Type B pancreatic cell (in vitro differentiated cells): ENCODE data around the gene SLC36A2. TPM values are rescaled to one million over a fixed set of nuclear protein-coding genes. Genes with fewer than 3 reads are reported as not detected.

Source experiments
- DNase-seq: peaks from one replicate; pipeline ENCODE4 v3.0.0; 2021; ENCODE audit warnings: mixed read lengths; ENCODE audit not compliant: unreplicated experiment; ENCODE audit errors: extremely low spot score
- H3K27ac Mint-ChIP-seq: 2 replicates; pipeline ENCODE4 v1.8.0; 2021; ENCODE audit warnings: mild to moderate bottlenecking, mixed read lengths
- H3K27me3 Mint-ChIP-seq: 2 replicates; pipeline ENCODE4 v1.8.0; 2021; ENCODE audit warnings: mixed read lengths
- H3K36me3 Mint-ChIP-seq: 2 replicates; pipeline ENCODE4 v1.8.0; 2021; ENCODE audit warnings: mixed read lengths
- H3K4me1 Mint-ChIP-seq: one replicate; pipeline ENCODE4 v1.8.0; 2021; ENCODE audit warnings: mixed read lengths; ENCODE audit not compliant: unreplicated experiment
- H3K4me3 Mint-ChIP-seq: 2 replicates; pipeline ENCODE4 v1.8.0; 2021; ENCODE audit warnings: mild to moderate bottlenecking, mixed read lengths
- H3K9me3 Mint-ChIP-seq: 2 replicates; pipeline ENCODE4 v1.8.0; 2021; ENCODE audit warnings: mixed read lengths
- total RNA-seq: library from RNA; stranded (reverse); gene quantifications from 2 replicates; pipeline ENCODE4 v1.2.1, GENCODE V29; 2021; ENCODE audit warnings: low replicate concordance
- TF ChIP-seq, protein P1 (sequence below): fragments of 200-600 bp; sonication (generic); conservative IDR thresholded peaks from 2 replicates; pipeline ENCODE4 v1.5.0; 2021; ENCODE audit warnings: antibody characterized with exemption, mild to moderate bottlenecking

Gene SLC36A2
- total RNA-seq, 1 donor from 2014 or later, result not detected

DNA sequence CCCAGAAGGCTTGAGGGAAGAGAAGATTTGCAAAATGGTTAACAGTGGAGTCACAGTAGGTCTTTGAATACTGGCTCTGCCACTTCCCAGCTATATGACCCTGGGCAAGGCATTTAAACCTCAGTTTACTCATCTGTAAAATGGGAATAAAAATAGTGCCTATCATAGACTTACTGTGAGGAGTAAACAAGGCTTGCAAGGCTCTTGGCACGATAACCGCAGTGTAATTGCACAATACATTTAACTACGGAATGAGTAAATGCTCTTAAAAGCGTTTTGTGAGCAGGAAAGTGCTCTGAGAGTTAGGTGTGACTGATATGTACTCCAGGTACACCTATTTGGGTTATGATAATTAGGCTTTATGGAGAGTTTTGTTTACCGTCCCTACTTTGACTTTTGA, 52.2 kb downstream of the SLC36A2 start:
- H3K27ac Mint-ChIP-seq, result no peak overlapping the region
- H3K36me3 Mint-ChIP-seq, result no peaks in the 10 kb centered on the region
- TF ChIP-seq, protein P1, sequence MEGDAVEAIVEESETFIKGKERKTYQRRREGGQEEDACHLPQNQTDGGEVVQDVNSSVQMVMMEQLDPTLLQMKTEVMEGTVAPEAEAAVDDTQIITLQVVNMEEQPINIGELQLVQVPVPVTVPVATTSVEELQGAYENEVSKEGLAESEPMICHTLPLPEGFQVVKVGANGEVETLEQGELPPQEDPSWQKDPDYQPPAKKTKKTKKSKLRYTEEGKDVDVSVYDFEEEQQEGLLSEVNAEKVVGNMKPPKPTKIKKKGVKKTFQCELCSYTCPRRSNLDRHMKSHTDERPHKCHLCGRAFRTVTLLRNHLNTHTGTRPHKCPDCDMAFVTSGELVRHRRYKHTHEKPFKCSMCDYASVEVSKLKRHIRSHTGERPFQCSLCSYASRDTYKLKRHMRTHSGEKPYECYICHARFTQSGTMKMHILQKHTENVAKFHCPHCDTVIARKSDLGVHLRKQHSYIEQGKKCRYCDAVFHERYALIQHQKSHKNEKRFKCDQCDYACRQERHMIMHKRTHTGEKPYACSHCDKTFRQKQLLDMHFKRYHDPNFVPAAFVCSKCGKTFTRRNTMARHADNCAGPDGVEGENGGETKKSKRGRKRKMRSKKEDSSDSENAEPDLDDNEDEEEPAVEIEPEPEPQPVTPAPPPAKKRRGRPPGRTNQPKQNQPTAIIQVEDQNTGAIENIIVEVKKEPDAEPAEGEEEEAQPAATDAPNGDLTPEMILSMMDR, result no peak
- H3K27me3 Mint-ChIP-seq, result peaks cover 3% of the 10 kb centered on the region
- no peak overlapping the region for H3K4me3 Mint-ChIP-seq
- no peaks in the 10 kb centered on the region for H3K4me1 Mint-ChIP-seq
- no peaks in the 10 kb centered on the region for H3K9me3 Mint-ChIP-seq
- no peak for DNase-seq

DNA sequence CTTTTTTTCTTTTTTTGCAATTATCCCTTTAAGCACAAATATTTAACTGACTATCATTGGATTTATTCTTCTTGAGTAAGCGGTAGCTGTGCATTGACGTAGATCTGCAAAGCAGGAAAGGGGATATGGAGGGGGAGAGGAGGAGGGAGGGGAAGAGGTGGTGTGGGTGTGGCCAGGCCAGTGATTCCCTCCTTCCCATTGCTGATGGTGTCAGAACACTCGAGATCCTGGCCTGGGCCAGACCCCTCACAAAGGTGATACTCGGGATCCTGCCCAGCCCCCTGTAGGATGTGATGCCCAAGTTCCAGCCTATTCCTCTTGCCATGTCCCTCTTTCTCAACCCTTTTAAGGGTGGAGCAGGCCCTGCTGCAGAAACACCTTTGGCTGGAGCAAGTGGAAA, 53.7 kb downstream of the SLC36A2 start:
- no peaks in the 10 kb centered on the region for H3K9me3 Mint-ChIP-seq
- H3K36me3 Mint-ChIP-seq, result no peaks in the 10 kb centered on the region
- H3K4me3 Mint-ChIP-seq, result no peak overlapping the region
- no peaks in the 10 kb centered on the region for H3K4me1 Mint-ChIP-seq
- TF ChIP-seq, protein P1, result no peak
- no peak overlapping the region for H3K27ac Mint-ChIP-seq
- no peak for DNase-seq
- no peaks in the 10 kb centered on the region for H3K27me3 Mint-ChIP-seq

DNA sequence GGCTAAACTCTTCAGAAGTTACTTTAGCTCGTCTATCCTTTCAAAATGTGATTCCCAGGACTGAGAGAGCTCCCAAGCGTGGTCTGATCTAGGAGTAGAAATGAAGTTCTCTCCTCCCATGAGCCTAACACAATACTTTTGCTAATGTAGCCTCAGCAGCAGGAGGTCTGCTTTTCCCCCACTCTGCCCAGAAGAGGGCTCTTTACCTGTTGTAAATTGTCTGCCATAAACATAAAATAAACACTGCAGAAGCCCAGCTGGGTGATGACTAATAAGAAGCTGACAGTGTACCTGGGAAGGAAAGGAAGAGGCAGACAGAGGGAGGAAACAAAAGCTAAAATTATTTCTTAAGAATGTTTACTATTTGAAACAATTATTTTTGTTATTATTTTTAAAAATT, 59.2 kb downstream of the SLC36A2 start:
- Mint-ChIP-seq H3K27me3 (no peaks in the 10 kb centered on the region), H3K9me3 (no peaks in the 10 kb centered on the region), H3K4me3 (no peak overlapping the region), H3K4me1 (peaks cover 4% of the 10 kb centered on the region), H3K36me3 (no peaks in the 10 kb centered on the region), H3K27ac (peak overlapping the region; percentile 47)
- TF ChIP-seq, protein P1, result no peak
- no peak for DNase-seq

DNA sequence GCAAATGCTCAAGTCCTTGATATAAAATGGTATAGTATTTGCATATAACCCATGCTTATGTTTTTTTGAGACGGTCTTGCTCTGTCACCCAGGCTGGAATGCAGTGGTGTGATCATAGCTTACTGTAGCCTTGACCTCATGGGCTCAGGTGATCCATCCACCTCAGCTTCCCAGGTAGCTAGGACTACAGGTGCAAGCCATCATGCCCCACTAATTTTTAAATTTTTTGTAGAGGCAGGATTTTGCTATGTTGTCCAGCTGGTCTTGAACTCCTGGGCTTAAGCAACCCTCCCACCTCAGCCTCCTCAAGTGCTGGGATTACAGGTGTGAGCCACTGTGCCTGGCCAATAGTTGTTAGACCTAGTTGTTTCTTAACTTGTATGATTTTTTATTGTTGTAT, 61.1 kb downstream of the SLC36A2 start:
- DNase-seq, result no peak
- TF ChIP-seq, protein P1, result no peak
- Mint-ChIP-seq H3K4me1 (peaks cover 4% of the 10 kb centered on the region), H3K27me3 (no peaks in the 10 kb centered on the region), H3K27ac (peak overlapping the region; percentile 54), H3K36me3 (no peaks in the 10 kb centered on the region), H3K9me3 (no peaks in the 10 kb centered on the region), H3K4me3 (no peak overlapping the region)

DNA sequence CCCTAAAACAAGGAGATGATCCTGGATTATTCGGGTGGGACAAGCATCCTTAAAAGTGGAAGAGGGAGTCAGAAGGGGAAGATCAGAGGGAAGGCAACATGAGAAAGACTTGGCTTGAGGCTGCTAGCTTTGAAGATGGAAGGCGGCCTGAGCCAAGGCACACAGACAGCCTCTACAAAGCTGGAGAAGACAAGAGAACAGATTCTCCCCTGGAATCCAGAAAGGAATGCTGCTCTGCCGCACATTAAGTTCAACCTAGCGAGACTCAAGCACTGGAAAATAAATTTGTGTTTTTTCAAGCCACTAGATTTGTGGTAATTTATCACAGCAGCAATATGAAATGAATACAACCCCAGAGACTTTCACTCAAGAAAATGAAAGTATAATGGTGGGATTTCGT, 61.7 kb downstream of the SLC36A2 start:
- TF ChIP-seq, protein P1, result no peak
- Mint-ChIP-seq H3K4me3 (peak overlapping the region; percentile 18), H3K27ac (peak overlapping the region; percentile 54), H3K9me3 (no peaks in the 10 kb centered on the region), H3K27me3 (no peaks in the 10 kb centered on the region), H3K36me3 (no peaks in the 10 kb centered on the region), H3K4me1 (peaks cover 4% of the 10 kb centered on the region)
- no peak for DNase-seq

DNA sequence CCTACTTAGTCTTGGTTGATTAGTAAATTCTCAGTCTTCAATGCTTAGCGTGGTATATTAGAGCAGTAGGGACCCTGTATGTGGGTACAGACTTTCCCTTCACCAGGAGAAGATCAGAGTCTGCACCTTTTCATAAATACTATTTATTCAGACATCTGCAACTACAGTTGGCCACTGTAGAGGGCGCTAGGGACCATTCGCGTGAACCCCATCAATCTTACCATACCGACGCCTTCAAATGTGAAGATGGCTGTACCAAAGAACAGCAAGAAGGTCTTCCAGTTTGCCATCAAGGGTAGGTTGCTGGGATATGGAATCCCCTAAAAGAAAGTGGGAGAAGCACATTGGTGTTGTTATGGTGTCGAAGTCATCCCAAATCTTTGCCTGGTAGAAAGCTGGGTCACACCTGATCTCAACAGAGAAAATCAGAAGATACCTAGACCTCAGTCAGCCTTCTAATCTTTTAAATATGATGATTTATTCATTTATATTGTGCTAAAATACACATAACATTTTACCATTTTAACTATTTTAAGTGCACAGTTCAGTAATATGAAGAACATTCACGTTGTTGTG, 62.9 kb downstream of the SLC36A2 start:
- H3K4me3 Mint-ChIP-seq, result no peak overlapping the region
- H3K4me1 Mint-ChIP-seq, result peaks cover 4% of the 10 kb centered on the region
- DNase-seq, result no peak
- H3K27me3 Mint-ChIP-seq, result no peaks in the 10 kb centered on the region
- H3K36me3 Mint-ChIP-seq, result no peaks in the 10 kb centered on the region
- peak overlapping the region; percentile 90 for H3K27ac Mint-ChIP-seq
- no peaks in the 10 kb centered on the region for H3K9me3 Mint-ChIP-seq
- TF ChIP-seq, protein P1, result peak; percentile 40
